K562 (cell line): ENCODE data around the gene SPRING1. TPM values are rescaled to one million over a fixed set of nuclear protein-coding genes. Genes with fewer than 3 reads are reported as not detected.

ENCODE experiments used
- ARHGAP35 ChIP-seq: fragments of 450-650 bp; IDR thresholded peaks from 2 replicates; pipeline ENCODE4 v1.6.1; 2018; ENCODE audit not compliant: partially characterized antibody
- BHLHE40 ChIP-seq: IDR thresholded peaks from 2 replicates; pipeline ENCODE4 v1.6.1; 2011; ENCODE audit warnings: low read length, improper control_type of control experiment
- BMI1 ChIP-seq: fragments of 150-350 bp; IDR thresholded peaks from 2 replicates; pipeline ENCODE4 v1.6.1; 2014; ENCODE audit warnings: low read length
- CREB1 ChIP-seq, 2 experiments: sonication (generic) in 1 of 2; formaldehyde crosslinking in 1 of 2; IDR thresholded peaks; 2 replicates each; pipeline versions ENCODE4 v1.6.1 to v1.8.0; 2012 to 2022; ENCODE audit warnings: inconsistent platforms in 1 of 2, mild to moderate bottlenecking in 1 of 2, missing genetic modification reagents in 1 of 2, moderate library complexity in 1 of 2
- DMBX1 ChIP-seq: fragments of 250-450 bp; sonication (Bioruptor Pico); IDR thresholded peaks from 2 replicates; pipeline ENCODE4 v1.8.0; 2022; ENCODE audit warnings: inconsistent platforms, mild to moderate bottlenecking, moderate library complexity, borderline replicate concordance
- ETV6 ChIP-seq, 3 experiments: fragments of 150-350 bp in 1 of 3; sonication (generic) in 1 of 3; formaldehyde crosslinking in 1 of 3; IDR thresholded peaks; 2 replicates each; pipeline versions ENCODE4 v1.6.1 to v1.8.0; 2014 to 2022; ENCODE audit warnings: borderline replicate concordance in 2 of 3, low read depth in 2 of 3, antibody characterized with exemption in 1 of 3, low read length in 1 of 3, mild to moderate bottlenecking in 1 of 3, missing genetic modification reagents in 1 of 3
- FOS ChIP-seq: IDR thresholded peaks from 3 replicates; pipeline ENCODE4 v1.6.1; 2011; ENCODE audit not compliant: insufficient read length; ENCODE audit errors: extremely low read depth
- GABPB1 ChIP-seq: sonication (generic); formaldehyde crosslinking; IDR thresholded peaks from 2 replicates; pipeline ENCODE4 v1.8.0; 2022; ENCODE audit warnings: mild to moderate bottlenecking, missing genetic modification reagents
- KAT7 ChIP-seq: sonication (generic); formaldehyde crosslinking; IDR thresholded peaks from 2 replicates; pipeline ENCODE4 v1.8.0; 2022; ENCODE audit warnings: missing genetic modification reagents, mild to moderate bottlenecking, borderline replicate concordance
- KDM4B ChIP-seq, 2 experiments: fragments of 450-650 bp in 1 of 2; sonication (generic) in 1 of 2; IDR thresholded peaks; 2 replicates each; pipeline ENCODE4 v1.6.1; 2016 to 2017; ENCODE audit warnings: borderline replicate concordance in 2 of 2, antibody characterized with exemption in 1 of 2, low read depth in 1 of 2, mild to moderate bottlenecking in 1 of 2
- MAX ChIP-seq: sonication (generic); formaldehyde crosslinking; IDR thresholded peaks from 2 replicates; pipeline ENCODE4 v1.9.0; 2022; ENCODE audit warnings: mild to moderate bottlenecking, missing genetic modification reagents
- NRF1 ChIP-seq, 2 experiments: fragments of 450-650 bp; IDR thresholded peaks in 1 of 2; conservative IDR thresholded peaks in 1 of 2; 2 replicates each; pipeline ENCODE4 v1.6.1; 2014; ENCODE audit warnings: mild to moderate bottlenecking in 2 of 2
- POLR2A ChIP-seq: fragments of 450-650 bp; conservative IDR thresholded peaks from 2 replicates; pipeline ENCODE4 v1.6.1; 2016
- POU5F1 ChIP-seq: fragments of 150-350 bp; IDR thresholded peaks from 2 replicates; pipeline ENCODE4 v1.6.1; 2014; ENCODE audit warnings: borderline replicate concordance, low read length, low read depth, mild to moderate bottlenecking; ENCODE audit not compliant: partially characterized antibody
- PREB ChIP-seq: sonication (generic); formaldehyde crosslinking; IDR thresholded peaks from 2 replicates; pipeline ENCODE4 v1.8.1; 2023; ENCODE audit warnings: mild to moderate bottlenecking, missing genetic modification reagents
- SIN3B ChIP-seq: fragments of 450-650 bp; IDR thresholded peaks from 2 replicates; pipeline ENCODE4 v1.6.1; 2017; ENCODE audit warnings: low read depth, mild to moderate bottlenecking, moderate library complexity
- SIRT6 ChIP-seq: IDR thresholded peaks from one replicate; pipeline ENCODE4 v1.6.1; 2012; ENCODE audit warnings: low read depth, mild to moderate bottlenecking, control low read depth, inconsistent platforms, low read length, moderate library complexity
- SMAD3 ChIP-seq: fragments of 450-650 bp; formaldehyde crosslinking; conservative IDR thresholded peaks from 2 replicates; pipeline ENCODE4 v1.4.0; 2020; ENCODE audit warnings: mild to moderate bottlenecking
- SOX6 ChIP-seq: fragments of 450-650 bp; IDR thresholded peaks from 2 replicates; pipeline ENCODE4 v1.6.1; 2014; ENCODE audit warnings: mild to moderate bottlenecking
- SRSF7 ChIP-seq: fragments of 200-400 bp; formaldehyde crosslinking; optimal IDR thresholded peaks from 2 replicates; pipeline ENCODE3; 2017; ENCODE audit warnings: mild to moderate bottlenecking, low read depth, low read length
- ZNF639 ChIP-seq, 2 experiments: fragments of 200-800 bp in 1 of 2; sonication (Bioruptor generic) in 1 of 2; sonication (generic) in 1 of 2; formaldehyde crosslinking in 1 of 2; IDR thresholded peaks in 1 of 2; conservative IDR thresholded peaks in 1 of 2; 2 replicates each; pipeline versions ENCODE4 v1.5.0 to v1.6.1; 2016 to 2020; ENCODE audit warnings: missing compliant biosample characterization in 1 of 2, missing genetic modification characterization in 1 of 2, missing genetic modification reagents in 1 of 2
- ZNF76 ChIP-seq: fragments of 250-450 bp; sonication (Bioruptor Pico); IDR thresholded peaks from 2 replicates; pipeline ENCODE4 v1.4.0; 2020; ENCODE audit warnings: mild to moderate bottlenecking, moderate library complexity, borderline replicate concordance
- polyA plus RNA-seq, 8 experiments: library from polyadenylated mRNA; depleted of rRNA in 4 of 8; stranded (reverse) in 5 of 8; unstranded in 3 of 8; fragments of >200 nt; fragmentation: Nextera tagmentation in 2 of 8; fragmentation: Illumina TruSeq in 1 of 8; extraction: Ambion mirVana in 2 of 8; extraction: Trizol in 1 of 8; gene quantifications; 2 replicates each; pipeline versions ENCODE4 v1.2.1 to v1.2.3, GENCODE V29; 2011 to 2014; ENCODE audit warnings: inconsistent platforms in 1 of 8, missing spikeins in 1 of 8
- total RNA-seq, 7 experiments: library from RNA; depleted of rRNA in 6 of 7; stranded (reverse); fragments of >200 nt in 6 of 7; fragmentation: Illumina TruSeq in 2 of 7; extraction: Trizol in 2 of 7; gene quantifications; 2 replicates each; pipeline versions ENCODE4 v1.2.1 to v1.2.3, GENCODE V29; 2011 to 2021; ENCODE audit warnings: low replicate concordance in 1 of 7
- TF ChIP-seq, protein P1 (sequence below): fragments of 250-450 bp; sonication (Bioruptor Pico); IDR thresholded peaks from 2 replicates; pipeline ENCODE4 v1.4.0; 2020; ENCODE audit warnings: mild to moderate bottlenecking, moderate library complexity

The SPRING1 gene
- total and polyA plus RNA-seq, 9 of the 15 experiments (the other 6 are each of a cell fraction or from before 2014, with no cell fraction given) = 1.1 to 20.0 (median 8.0) TPM

- no peak for TF ChIP-seq SRSF7
- peak; percentile 49; the same call in 1 of the 2 replicates for TF ChIP-seq MAX (CRISPR knock-in tag)
- TF ChIP-seq PREB (CRISPR knock-in tag) = no peak
- TF ChIP-seq DMBX1 = no peak
- TF ChIP-seq BHLHE40 = no peak
- no peak for TF ChIP-seq FOS
- no peak for TF ChIP-seq CREB1 (IDR thresholded peaks at IDR 0.05)
- peak; percentile 28; the same call in 1 of the 2 replicates for TF ChIP-seq CREB1 (CRISPR knock-in tag; IDR thresholded peaks at IDR 0.05)
- TF ChIP-seq NRF1 (conservative IDR thresholded peaks at IDR 0.05 in 1 of 2, IDR thresholded peaks at IDR 0.05 in 1 of 2) = no peak
- no peak for TF ChIP-seq ZNF76 (CRISPR knock-in tag)
- TF ChIP-seq, protein P1, sequence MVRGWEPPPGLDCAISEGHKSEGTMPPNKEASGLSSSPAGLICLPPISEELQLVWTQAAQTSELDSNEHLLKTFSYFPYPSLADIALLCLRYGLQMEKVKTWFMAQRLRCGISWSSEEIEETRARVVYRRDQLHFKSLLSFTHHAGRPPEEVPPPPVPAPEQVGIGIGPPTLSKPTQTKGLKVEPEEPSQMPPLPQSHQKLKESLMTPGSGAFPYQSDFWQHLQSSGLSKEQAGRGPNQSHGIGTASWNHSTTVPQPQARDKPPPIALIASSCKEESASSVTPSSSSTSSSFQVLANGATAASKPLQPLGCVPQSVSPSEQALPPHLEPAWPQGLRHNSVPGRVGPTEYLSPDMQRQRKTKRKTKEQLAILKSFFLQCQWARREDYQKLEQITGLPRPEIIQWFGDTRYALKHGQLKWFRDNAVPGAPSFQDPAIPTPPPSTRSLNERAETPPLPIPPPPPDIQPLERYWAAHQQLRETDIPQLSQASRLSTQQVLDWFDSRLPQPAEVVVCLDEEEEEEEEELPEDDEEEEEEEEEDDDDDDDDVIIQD = no peak
- TF ChIP-seq POLR2A = peak; percentile 83
- TF ChIP-seq BMI1 = no peak
- no peak for TF ChIP-seq SMAD3
- TF ChIP-seq KAT7 (CRISPR knock-in tag) = no peak
- TF ChIP-seq ETV6 (IDR thresholded peaks at IDR 0.05; ENCODE audit: borderline replicate concordance in 1 of 2, low read depth in 2 of 2, low read length in 1 of 2) = no peak
- no peak for TF ChIP-seq ETV6 (CRISPR knock-in tag; IDR thresholded peaks at IDR 0.05; ENCODE audit: borderline replicate concordance)
- TF ChIP-seq SIN3B = no peak
- TF ChIP-seq ARHGAP35 = no peak
- TF ChIP-seq SOX6 = peak; percentile 25; the same call in 1 of the 2 replicates
- no peak; the same call in 1 of the 2 replicates for TF ChIP-seq GABPB1 (CRISPR knock-in tag)
- TF ChIP-seq KDM4B (IDR thresholded peaks at IDR 0.05; ENCODE audit: borderline replicate concordance in 2 of 2, low read depth in 1 of 2) = no peak
- no peak; a peak in 1 of 4 replicates for TF ChIP-seq ZNF639 (CRISPR knock-in tag; conservative IDR thresholded peaks at IDR 0.05 in 1 of 2, IDR thresholded peaks at IDR 0.05 in 1 of 2)
- TF ChIP-seq SIRT6 = no peak
- TF ChIP-seq POU5F1 = no peak
These were observed 22.1 kb upstream of the SPRING1 start (continued) for GRCh38 chr12:116759783-116760621.
